Measurements from ENCODE around the gene SHC1. TPM values are rescaled to one million over a fixed set of nuclear protein-coding genes. Genes with fewer than 3 reads are reported as not detected.

Gene SHC1
- total RNA-seq, 1 experiment from 2014 or later: 107 TPM

GRCh38 chr1:154954541-154954940 lies 16.0 kb downstream of the SHC1 start:
- Histone ChIP-seq H4K20me1 (ENCODE audit: low read length) (no peaks in the 10 kb centered on the region), H3K4me2 (ENCODE audit: low read length) (no peak overlapping the region), H3K9me3 (ENCODE audit: low read length) (no peaks in the 10 kb centered on the region), H3K4me1 (ENCODE audit: insufficient read depth, low read length) (peaks cover 13% of the 10 kb centered on the region), H3K9ac (ENCODE audit: low read length) (no peak overlapping the region), H3K79me2 (ENCODE audit: low read length) (peaks cover 5% of the 10 kb centered on the region), H3K9me2 (replicated peaks; ENCODE audit: low read length) (no peaks in the 10 kb centered on the region), H3K4me3 (ENCODE audit: low read length) (no peak overlapping the region), H3K36me3 (ENCODE audit: low read depth, low read length) (peaks cover 8% of the 10 kb centered on the region; the same call in 1 of the 2 replicates), H3K27ac (ENCODE audit: low read length) (no peak overlapping the region), H3F3A (ENCODE audit: low read length, unreplicated experiment) (no peaks in the 10 kb centered on the region), H2AFZ (ENCODE audit: low read length) (no peak overlapping the region), H3K27me3 (ENCODE audit: low read length) (no peaks in the 10 kb centered on the region)
- no peak for TF ChIP-seq EZH2 (IDR thresholded peaks at IDR 0.05; ENCODE audit: low read length, unreplicated experiment)
- TF ChIP-seq EZH2phosphoT487 (IDR thresholded peaks at IDR 0.05; ENCODE audit: borderline replicate concordance, low read length): no peak
- no peak for TF ChIP-seq CTCF (conservative IDR thresholded peaks at IDR 0.05; ENCODE audit: low read depth, low read length)
- POLR2A ChIA-PET (ENCODE audit: unreplicated experiment): interaction anchor here (1.3 kb wide), 1 partner anchor 19 kb away, joined by 26 read pairs; no protein-coding TSS in a partner anchor
- DNase-seq (no peak), ATAC-seq (no peak)
- no TSS peak for BruUV-seq (replicated peaks)
- intact Hi-C loops (cut with micrococcal nuclease): no loop called here
- CTCF ChIA-PET: interaction anchor here (0.6 kb wide), 1 partner anchor 287 kb away, joined by 3 read pairs; no protein-coding TSS in a partner anchor

- no peaks in the 10 kb centered on the region for H4K20me1 ChIP-seq (ENCODE audit: low read length)
- no peak overlapping the region for H3K4me3 ChIP-seq (ENCODE audit: low read length)
- no peak for ATAC-seq
- no peak overlapping the region for H3K27ac ChIP-seq (ENCODE audit: low read length)
- no peaks in the 10 kb centered on the region for H3K27me3 ChIP-seq (ENCODE audit: low read length)
- no TSS peak for BruUV-seq (replicated peaks)
- no peak for DNase-seq
- H3K9me2 ChIP-seq (replicated peaks; ENCODE audit: low read length): no peaks in the 10 kb centered on the region
- H2AFZ ChIP-seq (ENCODE audit: low read length): no peak overlapping the region
- ChIA-PET POLR2A (ENCODE audit: unreplicated experiment) (no interaction called here), CTCF (no interaction called here)
- intact Hi-C loops (cut with micrococcal nuclease): no loop called here
- no peaks in the 10 kb centered on the region for H3K9me3 ChIP-seq (ENCODE audit: low read length)
- H3F3A ChIP-seq (ENCODE audit: low read length, unreplicated experiment): no peaks in the 10 kb centered on the region
- H3K9ac ChIP-seq (ENCODE audit: low read length): no peak overlapping the region
- H3K4me1 ChIP-seq (ENCODE audit: insufficient read depth, low read length): peaks cover 13% of the 10 kb centered on the region
- H3K79me2 ChIP-seq (ENCODE audit: low read length): no peaks in the 10 kb centered on the region
- H3K36me3 ChIP-seq (ENCODE audit: low read depth, low read length): 0 out of 2 replicates have a peak, but pooled peaks cover 2% of the 10 kb centered on the region
- H3K4me2 ChIP-seq (ENCODE audit: low read length): no peak overlapping the region
- TF ChIP-seq CTCF (conservative IDR thresholded peaks at IDR 0.05; ENCODE audit: low read depth, low read length): no peak
- TF ChIP-seq EZH2phosphoT487 (IDR thresholded peaks at IDR 0.05; ENCODE audit: borderline replicate concordance, low read length): no peak
- TF ChIP-seq EZH2 (IDR thresholded peaks at IDR 0.05; ENCODE audit: low read length, unreplicated experiment): no peak
Observed at GRCh38 chr1:154953611-154954038, 16.9 kb downstream of the SHC1 start.

GRCh38 chr1:154952664-154953063 lies 17.9 kb downstream of the SHC1 start:
- no peaks in the 10 kb centered on the region for H3K36me3 ChIP-seq (ENCODE audit: low read depth, low read length)
- H3K27me3 ChIP-seq (ENCODE audit: low read length): no peaks in the 10 kb centered on the region
- CTCF ChIA-PET: no interaction called here
- no peak overlapping the region for H3K4me3 ChIP-seq (ENCODE audit: low read length)
- H3K4me2 ChIP-seq (ENCODE audit: low read length): no peak overlapping the region
- POLR2A ChIA-PET (ENCODE audit: unreplicated experiment): no interaction called here
- no peak overlapping the region for H3K27ac ChIP-seq (ENCODE audit: low read length)
- H3K4me1 ChIP-seq (ENCODE audit: insufficient read depth, low read length): peaks cover 13% of the 10 kb centered on the region
- H3F3A ChIP-seq (ENCODE audit: low read length, unreplicated experiment): no peaks in the 10 kb centered on the region
- TF ChIP-seq EZH2phosphoT487 (IDR thresholded peaks at IDR 0.05; ENCODE audit: borderline replicate concordance, low read length) (no peak), CTCF (conservative IDR thresholded peaks at IDR 0.05; ENCODE audit: low read depth, low read length) (no peak), EZH2 (IDR thresholded peaks at IDR 0.05; ENCODE audit: low read length, unreplicated experiment) (no peak)
- H3K9me3 ChIP-seq (ENCODE audit: low read length): no peaks in the 10 kb centered on the region
- H3K9ac ChIP-seq (ENCODE audit: low read length): no peak overlapping the region
- H2AFZ ChIP-seq (ENCODE audit: low read length): no peak overlapping the region
- no peaks in the 10 kb centered on the region for H3K79me2 ChIP-seq (ENCODE audit: low read length)
- H4K20me1 ChIP-seq (ENCODE audit: low read length): no peaks in the 10 kb centered on the region
- DNase-seq: no peak
- intact Hi-C loops (cut with micrococcal nuclease): no loop called here
- no peaks in the 10 kb centered on the region for H3K9me2 ChIP-seq (replicated peaks; ENCODE audit: low read length)
- ATAC-seq: no peak
- no TSS peak for BruUV-seq (replicated peaks)
